SH-SY5Y (cell line): Measurements from ENCODE around the gene GULP1.

Experiments
- GATA2 ChIP-seq: IDR thresholded peaks from 2 replicates; pipeline ENCODE4 v1.6.1; 2011; ENCODE audit warnings: mild to moderate bottlenecking, low read depth, low read length
- GATA3 ChIP-seq: IDR thresholded peaks from 2 replicates; pipeline ENCODE4 v1.6.1; 2011; ENCODE audit warnings: low read depth, mild to moderate bottlenecking, low read length, moderate library complexity

GRCh38 chr2:188315750-188316149, 24.1 kb downstream of the GULP1 start:
- no peak for TF ChIP-seq GATA2
- TF ChIP-seq GATA3 = no peak
